ENCODE measurements around the gene PSMD1.
"Not testable (repeated sequence)": the region's sequence is repeated elsewhere in the genome, so short reads cannot be mapped to it uniquely, and the experiment has no call there.

Gene PSMD1

DNA sequence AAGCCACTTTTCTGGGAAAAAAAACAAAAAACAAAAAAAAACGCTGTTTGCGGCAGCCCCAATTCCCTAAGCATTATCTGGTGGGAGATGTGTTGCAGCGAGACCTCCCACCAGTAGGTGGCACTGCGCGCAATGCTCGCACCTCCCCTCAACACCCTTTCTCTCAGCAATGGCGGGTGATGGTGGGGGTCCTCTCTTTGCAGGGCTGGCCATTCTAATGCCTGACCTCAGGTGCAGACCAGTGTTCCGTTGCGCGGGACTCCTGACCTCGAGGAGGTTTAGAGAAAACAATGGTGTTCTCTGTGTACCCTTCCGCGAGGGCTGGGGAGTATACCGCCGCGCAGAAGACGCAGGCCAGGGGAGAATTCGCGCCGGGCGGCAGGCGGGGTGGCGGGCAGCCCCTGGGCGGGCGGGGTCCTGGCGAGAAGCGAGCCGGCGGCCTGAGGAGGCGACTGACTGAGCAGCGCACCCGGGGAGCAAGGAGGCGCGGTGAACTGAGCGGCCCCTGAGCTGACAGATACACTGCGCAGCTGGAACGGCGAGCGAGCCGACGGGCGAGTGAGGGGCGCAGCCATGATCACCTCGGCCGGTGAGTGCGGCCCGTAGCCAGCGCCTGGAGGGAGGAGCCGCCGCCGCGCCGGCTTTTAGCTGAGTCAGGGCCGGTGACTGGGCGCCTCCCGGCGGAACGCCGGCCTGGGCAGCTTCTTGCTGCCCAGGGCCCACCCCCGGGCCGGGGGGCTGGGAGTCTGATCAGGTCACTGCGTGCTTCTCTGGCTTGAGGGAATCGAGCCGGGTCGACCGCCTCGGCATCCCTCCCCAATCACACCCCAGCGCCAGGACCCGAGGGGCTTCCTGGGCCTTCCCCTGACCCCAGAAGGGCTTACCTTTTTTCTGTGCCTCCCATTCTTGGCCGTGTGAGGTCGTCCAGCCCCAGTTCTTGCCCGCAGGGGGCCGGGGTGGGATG, at the start of gene PSMD1:
Gene PSMD1 (plus strand): TSS at position 415 of the 964 bp plus-strand sequence. CDS start 159 bp downstream, at position 574.
- peak; percentile 86 to 92 (median 87) for DNase-seq (ENCODE audit: low read depth in 3 of 3)

DNA sequence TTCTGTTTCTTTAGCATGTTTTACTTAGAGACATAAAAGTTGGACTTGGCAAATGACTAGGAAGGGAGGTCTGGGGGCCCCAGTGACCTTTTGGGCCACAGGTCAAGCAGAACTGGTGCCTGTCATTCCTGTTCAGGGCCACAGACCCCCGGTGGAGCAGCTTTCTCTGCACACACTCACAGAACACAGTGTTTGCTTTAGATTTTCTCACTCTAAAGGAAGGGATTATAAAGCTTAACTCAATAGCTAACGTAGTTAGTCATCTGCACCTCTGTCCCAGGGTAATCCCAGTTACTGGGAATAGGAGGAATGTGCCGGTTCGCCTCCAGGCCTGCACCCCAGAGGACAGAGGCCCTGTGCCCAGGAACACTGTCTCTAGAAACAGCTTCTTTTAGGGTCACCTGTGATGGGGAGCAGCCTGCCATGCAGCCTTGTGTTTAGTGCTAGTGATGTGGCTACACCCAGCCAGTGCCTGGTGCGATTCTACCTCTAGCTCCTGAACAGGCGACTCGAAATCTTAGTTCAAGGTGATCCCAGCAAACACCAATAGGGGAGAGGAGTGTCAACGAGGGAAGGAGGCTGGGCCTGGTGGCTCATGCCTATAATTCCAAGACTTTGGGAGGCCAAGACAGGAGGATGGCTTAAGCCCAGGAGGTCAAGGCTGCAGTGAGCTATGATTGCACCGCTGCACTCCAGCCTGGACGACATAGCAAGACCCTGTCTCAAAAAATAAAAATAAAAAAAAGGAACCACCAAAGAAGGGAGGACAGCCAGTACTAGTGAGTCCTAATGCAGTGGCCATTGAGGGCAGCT, 49.2 kb upstream of the PSMD1 start:
- no peak for DNase-seq (ENCODE audit: low read depth in 3 of 3)

GRCh38 chr2:231008131-231008530, 48.5 kb upstream of the PSMD1 start:
- DNase-seq (ENCODE audit: low read depth in 3 of 3): no peak

DNA sequence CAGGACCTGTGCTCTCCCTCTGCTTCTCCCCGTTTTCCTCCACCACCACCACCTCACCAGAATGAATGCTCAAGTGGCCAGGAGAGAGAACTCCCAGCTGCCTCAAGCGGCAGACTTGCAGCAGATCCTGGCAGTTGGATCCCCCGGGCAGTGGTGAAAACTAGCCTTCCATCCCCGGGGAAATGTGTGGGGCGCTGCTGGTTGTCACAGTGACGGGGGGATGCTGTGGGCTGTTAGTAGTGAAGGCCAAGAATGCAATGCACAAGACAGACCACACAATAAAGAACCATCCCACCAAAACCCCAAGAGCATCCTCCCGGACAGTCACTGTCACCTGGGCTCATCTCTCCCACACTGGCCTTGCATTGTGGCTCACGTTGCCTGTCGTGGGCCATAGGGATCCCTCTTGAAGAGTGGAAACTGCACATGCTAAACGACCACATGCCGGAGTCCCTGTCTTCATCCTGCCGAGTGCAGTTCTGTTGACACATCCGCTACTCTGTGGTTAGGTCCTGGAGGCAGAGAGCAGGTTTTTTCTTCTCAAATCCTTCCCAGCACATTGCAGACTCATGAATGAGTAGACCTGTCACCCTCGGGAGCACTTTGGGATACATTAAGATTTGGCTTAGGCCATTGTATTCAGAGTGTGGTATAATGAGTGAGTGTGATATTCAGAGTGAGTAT, 47.3 kb upstream of the PSMD1 start:
- no peak for DNase-seq (ENCODE audit: low read depth in 3 of 3)

- DNase-seq (ENCODE audit: low read depth in 3 of 3): no peak
These were observed 46.4 kb upstream of the PSMD1 start for GRCh38 chr2:231010201-231010730.

DNA sequence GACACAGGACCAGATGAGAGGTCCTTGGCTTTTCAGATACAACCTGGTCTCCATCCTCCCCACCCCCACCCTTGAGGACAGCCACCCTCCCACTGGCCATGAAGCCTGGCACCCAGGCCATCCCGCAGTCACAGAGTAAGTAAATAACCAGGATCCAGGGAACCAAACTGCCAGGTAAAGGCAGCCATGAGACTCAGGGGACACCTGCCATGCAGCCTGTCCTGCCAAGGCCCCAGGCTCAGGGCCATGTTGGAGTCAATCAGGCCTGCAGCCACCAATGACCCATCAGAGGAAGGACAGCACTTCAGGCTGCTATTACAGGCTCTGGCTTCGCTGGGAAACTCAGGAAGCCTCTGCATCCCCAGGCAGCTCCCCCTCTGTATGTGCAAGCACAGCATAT, 45.1 kb upstream of the PSMD1 start:
- no peak for DNase-seq (ENCODE audit: low read depth in 3 of 3)

- no peak for DNase-seq (ENCODE audit: low read depth in 3 of 3)
These were observed 44.2 kb upstream of the PSMD1 start for GRCh38 chr2:231012463-231012862.

DNA sequence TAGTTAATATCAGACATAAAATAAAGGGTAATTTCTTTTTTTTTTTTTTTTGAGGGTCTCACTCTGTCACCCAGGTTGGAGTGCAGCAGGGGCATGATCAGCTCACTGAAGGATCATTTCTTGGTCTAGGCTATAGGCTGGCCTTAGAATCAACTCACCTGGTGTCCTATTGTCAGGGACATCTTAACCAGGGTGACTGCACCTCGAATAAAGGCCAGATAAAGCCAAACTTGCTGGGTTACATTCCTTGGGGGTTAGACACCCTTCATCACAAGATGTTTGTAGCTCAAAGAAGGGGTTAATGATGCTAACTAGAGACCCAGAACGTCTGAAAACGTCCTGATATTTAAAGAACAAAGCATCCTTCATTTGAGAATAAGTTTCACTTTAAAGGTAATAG, 42.8 kb upstream of the PSMD1 start:
- no peak for DNase-seq (ENCODE audit: low read depth in 3 of 3)

GRCh38 chr2:231015478-231015877, 41.2 kb upstream of the PSMD1 start:
- DNase-seq (ENCODE audit: low read depth in 3 of 3): no peak

GRCh38 chr2:231015926-231016325, 40.7 kb upstream of the PSMD1 start:
- DNase-seq (ENCODE audit: low read depth in 3 of 3): no peak

- no peak for DNase-seq (ENCODE audit: low read depth in 3 of 3)
These were observed 40.0 kb upstream of the PSMD1 start for GRCh38 chr2:231016566-231017230.

DNA sequence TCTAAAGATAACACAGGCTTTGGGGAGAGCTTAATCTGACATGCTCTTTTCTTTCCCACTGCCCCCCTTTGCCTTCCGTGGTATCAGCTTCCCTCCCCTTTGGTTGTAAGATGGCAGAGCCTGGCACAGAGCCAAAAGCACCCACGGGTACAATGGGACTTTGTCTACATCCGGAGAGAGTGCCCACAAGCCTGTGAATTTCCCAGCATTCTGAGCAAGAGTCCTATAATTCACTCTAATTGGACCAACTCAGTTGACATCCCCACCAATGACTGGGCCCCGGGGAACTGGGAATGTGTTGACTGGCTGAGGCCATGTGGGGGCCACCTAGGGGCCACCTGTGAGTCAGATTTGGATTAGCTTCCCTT, 39.5 kb upstream of the PSMD1 start:
- no peak for DNase-seq (ENCODE audit: low read depth in 3 of 3)

GRCh38 chr2:231018184-231018583, 38.5 kb upstream of the PSMD1 start:
- no peak for DNase-seq (ENCODE audit: low read depth in 3 of 3)

DNA sequence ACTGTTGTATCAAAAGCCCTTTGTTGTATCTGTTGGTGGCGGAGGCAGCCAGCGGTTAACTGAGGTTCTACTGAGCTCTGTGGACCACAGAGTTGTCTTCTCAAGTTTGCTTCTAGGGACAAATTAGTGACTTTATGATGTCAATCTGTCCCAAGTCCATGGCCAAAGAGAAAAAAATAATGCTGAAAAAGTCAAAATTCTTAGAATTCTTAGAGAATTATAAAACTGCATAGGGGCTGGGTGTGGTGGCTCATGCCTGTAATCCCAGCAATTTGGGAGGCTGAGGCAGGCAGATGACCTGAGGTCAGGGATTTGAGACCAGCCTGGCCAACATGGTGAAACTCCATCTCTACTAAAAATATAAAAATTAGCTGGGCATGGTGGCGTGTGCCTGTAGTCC, 31.6 kb upstream of the PSMD1 start:
- DNase-seq (ENCODE audit: low read depth in 3 of 3): not testable (repeated sequence)

GRCh38 chr2:231028889-231029288, 27.8 kb upstream of the PSMD1 start:
- DNase-seq (ENCODE audit: low read depth in 3 of 3): no peak

DNA sequence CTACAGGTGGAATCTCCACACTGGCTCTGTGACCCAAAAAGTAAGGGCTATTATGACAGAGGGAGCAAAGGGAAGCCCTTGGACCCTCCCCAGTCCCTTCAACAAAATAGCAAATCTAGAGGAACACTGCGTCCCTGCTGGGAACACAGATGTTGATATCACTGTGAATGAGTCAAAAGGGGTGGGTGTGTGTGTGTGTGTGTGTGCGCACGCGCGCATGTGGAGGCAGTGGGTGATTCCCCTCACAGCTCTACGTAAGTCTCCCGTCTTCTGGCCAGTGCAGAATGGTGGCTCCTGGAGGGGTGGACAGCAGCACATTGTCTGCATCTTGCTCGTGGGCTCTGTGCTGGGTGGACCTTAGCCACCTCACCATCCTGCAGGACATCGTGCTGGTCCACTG, 27.1 kb upstream of the PSMD1 start:
- DNase-seq (ENCODE audit: low read depth in 3 of 3): no peak

DNA sequence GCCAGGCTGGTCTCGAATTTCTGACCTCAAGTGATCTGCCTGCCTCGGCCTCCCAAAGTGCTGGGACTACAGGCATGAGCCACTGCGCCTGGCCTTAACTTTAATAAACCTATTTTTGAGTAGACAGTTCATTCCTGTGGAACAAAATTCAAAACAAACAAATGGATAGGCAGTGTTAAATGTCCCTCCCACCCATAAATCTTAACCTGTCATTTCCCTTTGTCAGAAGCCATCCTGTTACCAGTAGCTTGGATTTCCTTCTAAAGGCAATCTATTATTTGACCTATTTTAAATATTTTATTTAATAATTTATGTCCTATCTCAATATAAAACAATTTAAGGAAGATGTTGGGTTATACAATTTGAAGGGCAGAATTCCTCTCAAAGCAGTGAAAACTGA, 25.9 kb upstream of the PSMD1 start:
- DNase-seq (ENCODE audit: low read depth in 3 of 3): no peak

GRCh38 chr2:231032575-231033140, 24.0 kb upstream of the PSMD1 start:
- DNase-seq (ENCODE audit: low read depth in 3 of 3): no peak

DNA sequence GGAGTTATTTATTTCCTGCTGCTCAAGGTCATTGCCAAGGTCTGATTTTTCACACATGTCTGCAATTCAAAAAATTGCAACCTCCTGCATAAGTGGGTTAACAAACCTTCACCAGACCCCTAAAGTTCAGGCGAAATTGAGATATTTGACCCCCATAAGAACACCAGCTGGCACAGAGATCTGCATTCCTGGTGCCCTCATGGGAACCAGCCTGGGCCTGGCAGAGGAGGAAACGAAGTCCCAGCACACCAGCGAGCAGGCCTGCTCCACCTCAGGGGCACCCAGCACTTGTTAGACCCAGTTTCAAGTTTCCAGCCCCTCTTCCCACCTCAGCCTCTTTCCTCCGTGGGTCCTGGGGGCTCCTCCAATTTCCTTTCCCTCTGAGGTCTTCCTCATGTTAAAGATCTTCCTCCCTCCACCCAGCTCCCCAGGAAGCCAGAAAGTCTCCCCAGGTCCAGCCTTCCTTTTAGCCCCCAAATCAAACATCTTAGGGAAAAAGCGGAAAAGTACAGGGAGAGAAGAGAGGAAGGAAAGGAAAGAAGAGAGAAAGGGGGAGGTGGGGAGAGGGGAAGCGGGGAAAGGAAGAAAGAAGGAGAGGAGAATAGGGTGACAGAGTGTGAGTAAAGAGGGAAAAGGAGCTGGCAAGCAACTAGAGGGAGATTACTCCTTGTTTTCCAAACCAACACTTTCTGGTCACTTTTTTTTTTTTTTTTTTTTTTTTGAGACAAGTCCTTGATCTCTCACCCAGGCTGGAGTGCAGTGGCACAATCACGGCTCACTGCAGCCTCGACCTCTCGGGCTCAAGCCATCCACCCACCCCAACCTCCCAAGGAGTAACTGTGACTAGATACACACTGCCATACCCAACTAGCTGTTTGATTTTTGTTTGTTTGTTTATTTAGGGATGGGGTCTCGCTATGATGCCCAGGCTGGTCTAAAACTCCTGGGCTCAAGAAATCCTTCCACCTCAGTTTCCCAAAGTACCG, 23.2 kb upstream of the PSMD1 start:
- no peak for DNase-seq (ENCODE audit: low read depth in 3 of 3)
